HG03135 (cell line): ENCODE data around the gene ALDH5A1.

Experiments used
- ATAC-seq: cut with Tn5 transposase; IDR thresholded peaks from one replicate; pipeline ENCODE4 v1.9.1; 2021; ENCODE audit warnings: mild to moderate bottlenecking, moderate library complexity; ENCODE audit not compliant: unreplicated experiment

ALDH5A1 gene

DNA sequence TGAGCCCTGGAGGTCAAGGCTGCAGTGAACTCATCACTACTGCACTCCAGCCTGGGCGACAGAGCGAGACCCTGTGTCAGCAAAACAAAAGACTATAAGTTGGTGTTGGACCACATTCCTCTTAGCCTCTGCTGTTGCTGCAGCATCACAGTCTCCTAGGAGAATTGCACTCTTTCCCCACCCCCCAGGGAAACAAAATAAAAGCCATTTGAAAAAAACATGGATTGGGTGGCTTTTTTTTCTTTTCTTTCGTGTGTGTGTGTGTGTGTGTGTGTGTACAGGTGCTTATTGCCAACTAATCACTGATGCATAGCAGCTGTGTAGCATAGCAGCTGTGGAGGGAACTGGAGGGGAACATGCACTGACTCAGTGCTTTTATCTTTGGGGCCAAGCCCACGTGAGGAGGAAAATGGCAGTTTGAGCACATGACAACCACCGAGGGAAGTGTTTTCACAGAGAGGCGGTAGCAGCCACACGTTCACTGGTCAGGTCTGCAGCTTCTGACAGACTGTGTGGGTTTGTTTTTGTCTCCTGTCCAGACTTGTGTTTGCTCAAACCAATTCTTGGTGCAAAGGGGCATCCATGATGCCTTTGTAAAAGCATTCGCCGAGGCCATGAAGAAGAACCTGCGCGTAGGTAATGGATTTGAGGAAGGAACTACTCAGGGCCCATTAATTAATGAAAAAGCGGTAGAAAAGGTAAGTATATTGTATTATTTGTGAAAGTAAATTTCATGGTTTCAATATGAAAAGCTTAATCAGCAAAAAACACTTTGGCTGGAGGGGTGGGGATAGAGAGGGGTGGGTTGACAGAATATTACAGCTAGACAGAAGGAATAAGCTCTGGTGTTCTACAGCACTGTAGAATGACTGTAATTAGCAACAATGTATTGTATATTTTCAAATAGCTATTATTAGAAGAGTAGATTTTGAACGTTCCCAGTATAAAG lies 27.7 kb downstream of the ALDH5A1 start:
- no peak for ATAC-seq

DNA sequence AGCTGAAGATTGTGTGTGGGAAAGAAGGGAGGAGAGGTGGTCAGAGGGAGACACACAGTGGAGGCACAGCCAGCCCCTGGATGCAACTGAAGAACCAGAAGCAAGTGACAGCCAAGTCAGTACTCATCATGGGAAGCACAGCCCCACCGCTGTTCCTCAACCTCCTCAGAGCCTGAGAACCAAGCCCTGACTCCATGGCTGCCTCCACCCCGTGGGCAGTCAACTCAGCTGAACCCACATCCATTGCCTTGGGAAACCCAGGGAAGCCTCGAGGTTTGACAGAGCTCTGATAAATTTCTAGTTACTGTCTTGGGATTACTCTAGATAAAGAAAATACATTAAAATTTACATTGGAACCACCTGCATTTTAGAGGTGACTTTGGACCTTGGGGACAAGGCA lies 29.6 kb downstream of the ALDH5A1 start:
- ATAC-seq, result no peak

DNA sequence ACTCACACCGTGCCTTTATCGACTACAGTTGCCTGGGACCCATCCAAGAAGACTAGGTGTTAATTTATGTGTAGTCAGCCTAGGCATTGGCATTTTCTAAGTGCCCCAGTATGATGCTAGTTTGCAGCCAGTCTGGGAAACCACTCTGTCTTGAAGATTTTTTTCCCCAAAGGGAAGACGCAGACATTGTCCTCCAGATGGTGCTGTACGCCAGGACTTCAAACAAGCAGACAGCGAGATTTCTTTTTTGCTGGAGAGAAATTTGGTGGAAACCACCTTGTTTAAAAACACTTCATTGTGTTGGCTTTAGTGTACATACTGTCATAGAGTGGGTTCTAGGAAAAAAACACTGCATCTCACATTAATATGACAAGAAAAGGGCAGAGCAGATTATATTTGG lies 30.0 kb downstream of the ALDH5A1 start:
- no peak for ATAC-seq

DNA sequence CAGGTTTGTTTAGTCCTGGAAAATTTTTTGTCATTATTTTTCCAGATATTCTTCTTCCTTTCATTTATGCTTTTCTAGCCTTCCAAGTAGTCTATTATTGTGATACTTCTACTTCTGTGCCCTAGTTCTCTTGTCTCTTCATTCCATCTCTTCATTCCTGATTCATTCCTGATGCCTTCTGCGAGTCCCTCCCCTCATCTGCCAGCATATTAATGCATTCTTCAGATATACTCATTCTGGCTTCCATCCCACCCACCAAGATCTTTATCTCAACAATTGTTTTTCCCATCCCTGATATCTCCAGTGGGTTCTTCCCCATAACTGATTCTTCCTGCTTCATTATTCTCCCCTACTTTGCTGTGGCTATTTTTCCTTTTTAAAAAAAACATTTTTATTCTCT lies 35.2 kb downstream of the ALDH5A1 start:
- no peak for ATAC-seq

DNA sequence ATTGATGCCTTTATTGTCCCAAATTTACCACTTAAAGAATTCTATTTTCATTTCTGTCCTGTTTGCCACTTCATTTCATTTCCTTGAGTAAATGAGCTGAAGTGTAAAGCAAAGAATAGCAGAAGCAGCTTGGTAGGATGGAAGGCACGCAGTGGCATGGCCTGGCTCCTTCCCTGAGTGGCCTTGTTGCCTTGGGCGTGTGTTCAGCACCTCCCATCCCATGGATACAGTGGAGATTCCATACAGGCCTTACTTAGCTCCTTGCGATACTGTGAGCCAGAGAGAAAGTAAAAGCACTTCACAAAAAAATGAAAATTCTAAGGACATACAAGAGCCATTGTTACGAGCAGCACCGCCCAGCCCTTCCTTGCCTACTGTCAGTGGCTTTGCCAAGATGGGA lies 39.6 kb downstream of the ALDH5A1 start:
- no peak for ATAC-seq

DNA sequence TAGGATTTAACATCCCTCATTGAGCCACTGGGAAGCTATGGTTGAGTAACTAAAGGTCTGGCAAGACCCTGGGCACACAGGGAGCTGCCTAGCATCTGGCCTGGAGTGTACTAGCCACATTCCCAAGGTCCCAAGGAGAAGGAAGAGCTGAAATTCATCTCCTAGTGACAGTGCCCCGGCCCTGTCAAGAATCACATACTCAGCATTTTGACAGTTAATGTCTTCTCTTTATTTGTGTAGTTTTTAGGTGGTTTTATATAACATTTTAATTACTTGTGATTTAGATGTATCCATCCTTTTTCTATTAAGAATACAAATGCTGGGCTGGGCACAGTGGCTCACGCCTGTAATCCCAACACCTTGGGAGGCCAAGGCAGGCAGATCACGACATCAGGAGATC lies 40.4 kb downstream of the ALDH5A1 start:
- ATAC-seq, result no peak

DNA sequence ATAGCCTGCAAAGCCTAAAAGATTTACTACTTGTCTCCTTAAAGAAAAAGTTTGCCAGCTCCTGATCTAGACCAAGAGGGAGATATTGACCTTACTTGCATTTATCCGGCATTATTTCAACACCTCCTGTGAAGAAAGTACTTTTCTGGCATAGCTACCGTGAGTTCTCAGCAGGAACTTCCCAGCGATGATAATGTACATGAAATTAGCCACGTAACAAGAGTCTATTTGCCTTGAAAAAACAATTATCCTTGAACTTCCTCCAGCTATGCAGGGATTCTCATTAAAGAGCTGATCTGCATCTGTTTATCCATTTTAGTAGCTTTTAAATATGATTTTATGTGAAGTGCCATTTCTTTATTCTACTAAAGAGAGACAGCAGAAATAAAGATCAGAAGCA lies 41.7 kb downstream of the ALDH5A1 start:
- no peak for ATAC-seq

DNA sequence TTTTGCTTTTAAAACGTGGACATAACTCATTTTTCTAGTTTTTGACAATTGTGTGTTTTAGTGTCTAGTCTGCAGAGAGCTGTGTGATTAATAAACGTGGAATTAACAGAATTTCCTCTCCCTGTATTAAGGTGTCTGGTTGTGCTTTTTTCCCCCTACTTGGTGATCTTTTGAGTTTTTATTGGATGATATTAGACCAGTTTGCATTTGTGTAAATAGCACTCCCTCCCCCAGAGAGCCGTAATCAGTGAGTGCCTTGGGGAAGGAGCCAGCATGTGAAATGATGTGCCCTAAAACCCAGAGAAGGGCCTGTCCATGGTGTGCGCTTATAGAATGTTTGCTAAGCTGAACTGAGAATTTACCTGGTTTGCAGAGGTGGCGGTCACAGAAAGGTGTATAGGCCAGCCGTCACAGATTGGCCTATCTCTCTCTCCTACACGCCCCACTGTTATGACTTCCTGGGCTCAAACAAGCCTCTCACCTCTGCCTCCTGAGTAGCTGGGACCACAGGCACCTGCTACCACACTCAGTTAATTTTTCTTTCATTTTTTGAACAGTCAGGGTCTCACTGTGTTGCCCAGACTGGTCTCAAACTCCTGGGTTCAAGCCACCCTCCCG lies 42.4 kb downstream of the ALDH5A1 start:
- ATAC-seq, result no peak

DNA sequence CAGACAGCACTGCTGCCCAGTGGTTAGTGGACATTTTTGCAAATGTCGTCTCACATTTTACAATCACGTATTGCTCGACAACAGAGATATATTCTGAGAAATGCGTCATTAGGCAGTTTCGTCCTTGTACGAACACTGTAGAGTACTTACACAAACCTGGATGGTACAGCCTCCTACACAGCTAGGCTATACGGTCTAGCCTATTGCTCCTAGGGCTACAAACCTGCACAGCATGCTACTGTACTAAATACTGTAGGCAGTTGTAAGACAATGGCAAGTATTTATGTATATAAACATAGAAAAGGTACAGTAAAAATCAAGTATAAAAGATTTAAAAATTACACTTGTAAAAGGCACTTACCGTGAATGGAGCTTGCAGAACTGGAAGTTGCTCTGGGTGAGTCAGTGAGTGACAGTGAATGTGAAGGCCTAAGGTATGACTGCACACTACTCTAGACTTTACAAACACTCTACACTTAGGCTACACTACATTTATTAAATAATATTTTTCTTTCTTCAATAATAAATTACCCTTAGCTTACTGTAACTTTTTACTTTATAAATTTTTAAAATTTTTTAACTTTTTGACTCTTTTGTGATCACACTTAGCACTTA lies 43.1 kb downstream of the ALDH5A1 start:
- no peak for ATAC-seq

DNA sequence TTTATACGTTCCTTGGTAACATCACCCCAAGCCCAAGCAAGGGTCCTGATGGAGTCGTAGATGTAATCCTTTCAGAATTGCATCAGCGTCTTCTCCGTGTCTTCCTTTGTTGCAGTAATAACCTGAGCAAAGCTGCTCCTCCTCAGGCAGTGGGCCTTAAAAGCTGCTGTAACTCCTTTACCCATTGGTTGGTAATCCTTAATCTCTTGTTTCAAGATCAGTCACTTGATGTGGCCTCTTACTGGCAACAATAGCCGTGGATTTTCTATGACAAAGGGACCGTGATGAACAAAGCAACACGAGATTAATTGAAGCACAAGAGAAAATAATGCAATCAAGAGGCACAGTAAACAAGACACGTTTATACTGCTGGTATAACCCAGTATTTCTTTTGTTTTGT lies 44.6 kb downstream of the ALDH5A1 start:
- ATAC-seq, result no peak

DNA sequence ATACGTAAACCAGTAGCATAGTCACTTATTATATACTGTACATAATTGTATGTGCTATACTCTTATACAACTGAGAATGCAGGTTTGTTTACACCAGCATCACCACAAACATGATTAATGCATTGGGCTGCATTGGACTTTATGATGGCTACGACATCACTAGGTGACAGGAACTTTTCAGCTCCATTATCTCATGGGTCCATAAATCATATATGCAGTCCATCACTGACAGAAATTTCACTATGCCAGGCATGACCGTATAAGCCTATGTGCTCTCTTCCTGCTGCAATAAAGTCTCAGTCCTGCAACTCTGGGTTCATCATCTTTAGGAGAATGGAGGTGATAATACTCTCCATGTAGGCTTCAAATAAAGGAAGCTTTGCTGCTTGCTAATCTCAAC lies 45.4 kb downstream of the ALDH5A1 start:
- ATAC-seq, result no peak

DNA sequence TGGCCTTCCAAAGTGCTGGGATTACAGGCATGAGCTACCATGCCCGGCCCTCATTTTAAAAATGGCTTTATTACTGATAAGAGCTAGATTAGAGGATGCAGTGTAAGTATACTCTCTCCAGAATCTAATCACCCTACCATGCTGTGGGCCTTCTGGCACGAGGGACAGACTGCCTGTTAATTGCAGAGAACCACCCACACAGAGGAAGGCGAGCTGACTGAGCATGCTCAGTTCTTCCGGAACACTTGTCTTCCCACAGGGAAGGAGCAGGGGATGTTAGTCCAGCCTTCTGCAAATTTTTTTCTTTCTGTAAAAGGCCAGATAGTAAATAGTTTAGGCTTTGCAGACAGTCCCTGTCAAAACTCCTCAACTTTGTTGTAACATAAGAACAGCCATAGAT lies 48.9 kb downstream of the ALDH5A1 start:
- no peak for ATAC-seq

DNA sequence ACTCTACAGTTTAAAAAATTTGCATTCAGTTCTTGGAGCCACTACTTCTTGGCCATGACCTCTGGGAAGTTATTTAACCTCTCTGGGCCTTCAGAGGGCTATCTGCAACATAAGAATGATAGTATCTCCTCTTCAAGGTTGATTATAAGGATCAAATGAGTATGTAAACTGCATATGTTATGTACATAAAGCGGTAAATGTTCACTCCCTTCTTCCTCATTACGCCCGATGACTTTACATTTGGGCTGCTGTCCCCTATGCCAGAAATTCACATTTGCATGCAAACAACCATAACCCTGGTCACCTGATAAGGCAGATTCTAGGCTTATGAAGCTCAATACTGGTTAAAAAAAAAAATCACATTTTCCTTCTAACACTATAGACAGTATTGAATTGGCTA lies 50.4 kb downstream of the ALDH5A1 start:
- ATAC-seq, result no peak

DNA sequence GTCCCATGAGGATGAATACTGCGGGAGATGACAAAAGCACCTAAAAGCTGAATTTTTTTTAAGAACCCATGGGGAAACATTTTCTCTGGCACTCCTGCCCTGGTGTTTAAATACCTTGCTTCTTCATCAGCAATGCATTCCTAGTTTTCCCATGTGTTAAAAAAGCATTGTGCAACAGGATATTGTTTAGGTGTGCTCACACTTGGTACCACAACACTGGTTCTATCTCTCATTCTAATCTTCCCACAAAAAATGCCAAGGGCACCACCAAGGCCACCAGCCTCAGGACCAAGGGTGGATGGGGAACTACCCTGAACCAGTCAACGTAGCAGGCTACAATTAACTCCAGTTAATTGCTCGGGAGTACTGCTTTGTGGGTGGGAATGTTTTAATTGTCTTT lies 50.9 kb downstream of the ALDH5A1 start:
- ATAC-seq, result no peak

DNA sequence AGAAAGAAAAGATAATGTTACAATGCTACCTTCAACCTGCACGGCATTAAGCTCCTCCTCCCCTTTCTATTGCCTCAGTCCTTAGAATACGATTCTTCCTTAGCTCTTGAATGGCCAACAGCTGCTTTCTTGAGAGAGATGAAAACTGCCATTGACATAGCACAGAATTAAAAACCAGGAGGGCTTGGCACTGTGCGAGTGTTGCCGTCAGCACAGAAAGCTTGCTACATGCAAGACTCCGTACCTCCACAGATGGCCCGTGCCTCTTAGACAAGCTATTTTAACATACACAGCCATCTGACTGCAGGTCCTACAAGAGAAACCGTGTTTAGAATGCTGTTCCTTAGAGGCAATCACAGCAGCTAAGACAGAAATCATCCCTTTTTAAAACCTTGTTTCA lies 51.7 kb downstream of the ALDH5A1 start:
- ATAC-seq, result no peak

DNA sequence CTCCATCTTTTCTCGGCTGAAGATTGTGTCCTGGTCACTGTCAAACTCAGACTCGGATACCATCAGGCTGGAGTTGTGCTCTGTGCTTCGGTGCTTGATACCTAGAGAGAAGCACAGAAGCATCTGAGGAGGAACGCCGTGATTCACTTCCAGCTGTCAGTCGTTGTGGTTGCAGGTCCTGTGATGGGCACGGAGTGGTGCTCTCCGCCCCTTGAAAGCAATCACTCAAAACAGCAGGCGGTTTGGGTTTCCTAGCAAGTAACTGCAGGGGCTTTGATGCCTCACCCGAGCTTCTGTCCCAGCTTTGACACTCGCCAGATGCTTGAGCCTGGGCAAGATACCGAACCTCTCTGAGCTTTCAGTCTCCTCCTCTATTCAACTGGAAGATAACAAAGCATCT lies 52.5 kb downstream of the ALDH5A1 start:
- ATAC-seq, result no peak

DNA sequence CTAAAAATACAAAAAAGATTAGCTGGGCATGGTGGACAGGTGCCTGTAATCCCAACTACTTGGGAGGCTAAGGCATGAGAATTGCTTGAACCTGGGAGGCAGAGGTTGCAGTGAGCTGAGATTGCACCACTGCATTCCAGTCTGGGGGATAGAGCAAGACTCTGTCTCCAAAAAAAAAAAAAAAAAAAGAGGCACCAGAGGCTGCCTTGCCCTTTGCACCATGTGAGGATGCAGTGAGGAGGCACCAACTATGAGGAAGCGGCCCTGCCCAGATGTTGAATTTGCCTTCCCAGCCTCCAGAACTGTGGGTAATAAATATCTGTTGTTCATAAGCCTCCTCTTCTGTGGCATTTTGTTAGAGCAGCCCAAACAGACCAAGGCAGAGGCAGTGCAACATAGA lies 54.4 kb downstream of the ALDH5A1 start:
- no peak for ATAC-seq

DNA sequence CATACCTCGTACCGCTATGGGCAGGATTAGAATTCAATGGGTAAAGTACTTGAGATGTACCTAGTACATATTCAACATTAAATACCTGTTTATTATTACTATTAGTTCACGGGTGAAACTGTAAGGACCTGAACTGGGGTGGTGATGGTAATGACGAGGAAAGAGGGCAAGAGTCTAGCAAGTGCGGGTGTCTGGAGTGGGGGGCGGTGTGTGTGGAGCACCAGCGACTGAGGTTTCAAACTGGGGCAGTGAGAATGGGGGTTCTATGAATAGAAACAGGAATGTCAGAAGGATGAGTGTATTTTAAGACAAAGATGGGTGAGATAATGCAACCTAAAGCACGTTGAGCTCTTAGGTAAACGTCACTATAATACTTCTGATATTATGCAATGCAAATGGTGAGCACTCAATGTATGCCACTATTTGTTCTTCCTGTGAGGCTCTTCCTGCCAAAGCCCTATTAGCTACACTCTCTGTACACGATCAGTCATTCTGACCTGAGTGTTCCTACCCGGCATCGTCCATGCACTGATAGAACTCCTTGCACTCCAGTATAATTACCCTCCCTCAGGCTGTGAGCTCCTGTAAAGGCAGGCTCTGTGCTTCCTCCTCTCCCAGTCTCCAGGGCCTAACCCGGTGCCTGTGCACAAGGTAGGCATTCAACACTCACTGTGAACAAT lies 55.0 kb downstream of the ALDH5A1 start:
- ATAC-seq, result no peak

DNA sequence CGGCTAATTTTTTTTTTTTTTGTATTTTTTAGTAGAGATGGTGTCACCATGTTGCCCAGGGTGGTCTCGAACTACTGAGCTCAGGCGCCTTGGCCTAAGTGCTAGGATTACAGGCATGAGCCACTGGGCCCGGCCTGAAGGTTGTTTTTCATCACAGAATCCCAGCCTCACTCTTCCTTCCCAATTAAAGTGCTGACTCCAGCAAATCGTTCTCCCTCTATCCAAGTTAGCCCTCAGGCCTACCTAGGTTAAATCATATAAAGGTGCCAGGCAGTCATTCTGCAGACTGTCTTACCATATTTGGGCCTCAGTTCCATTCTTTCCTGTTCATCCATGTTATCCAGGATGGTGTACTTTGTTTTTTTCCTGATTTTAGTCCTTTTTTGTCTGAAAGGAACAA lies 56.4 kb downstream of the ALDH5A1 start:
- ATAC-seq, result no peak

DNA sequence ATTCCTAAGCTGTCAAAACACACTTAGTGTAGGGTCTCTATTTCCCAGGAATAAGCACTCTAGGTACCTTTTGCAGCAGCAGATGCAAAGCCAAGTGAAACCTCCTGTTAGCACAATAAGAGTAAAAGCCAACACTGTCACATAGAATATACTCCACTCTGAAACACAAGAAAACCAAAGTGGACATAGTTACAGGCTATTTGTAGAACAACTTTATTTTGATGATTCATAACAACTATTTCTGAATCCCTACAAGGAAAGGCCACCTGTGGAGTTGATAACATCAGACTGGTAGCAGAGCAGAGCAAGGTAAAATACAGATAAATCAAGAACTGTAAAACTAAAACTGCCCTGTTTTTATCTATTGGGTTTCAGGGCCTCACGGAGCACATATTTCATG lies 59.7 kb downstream of the ALDH5A1 start:
- no peak for ATAC-seq

DNA sequence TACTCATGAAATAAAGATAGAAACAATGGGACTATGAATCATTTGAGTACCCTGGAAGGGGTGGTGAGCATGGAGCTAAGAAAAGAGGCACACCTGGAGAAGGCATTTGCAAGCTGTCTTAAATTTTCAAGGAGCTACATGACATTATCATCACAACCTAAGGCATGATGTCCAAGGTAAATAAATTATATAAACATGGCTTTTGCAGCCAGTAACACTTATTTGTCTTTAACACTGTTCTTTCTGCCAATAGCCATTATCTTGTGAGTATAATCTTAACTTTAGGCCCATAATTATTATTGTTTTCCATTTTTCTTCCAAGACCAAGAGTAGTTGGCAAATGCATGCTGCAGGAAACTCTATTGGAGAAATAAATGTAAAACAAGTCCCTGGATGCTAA lies 63.7 kb downstream of the ALDH5A1 start:
- ATAC-seq, result no peak

DNA sequence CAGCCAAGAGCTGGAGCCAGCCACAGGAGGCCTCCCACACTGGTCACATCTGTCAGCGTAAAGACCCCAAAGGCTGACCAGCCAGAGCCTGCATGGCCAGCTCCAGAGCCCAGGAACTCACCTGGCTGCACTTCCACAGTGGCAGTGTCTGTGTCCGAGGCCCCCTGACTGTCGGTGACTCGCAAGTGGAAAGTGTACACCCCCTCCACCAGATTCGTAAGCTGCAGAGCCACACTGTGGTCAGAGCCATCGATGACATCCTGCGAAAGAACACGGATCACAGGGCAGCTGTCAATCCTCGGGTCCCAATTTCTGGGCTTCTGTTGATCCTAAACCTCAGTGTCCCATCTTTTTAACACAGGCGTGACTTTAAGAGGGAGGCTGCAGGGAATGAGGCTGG lies 69.3 kb downstream of the ALDH5A1 start:
- ATAC-seq, result no peak
